Stomach (tissue), 4 donors: Measurements from ENCODE around the gene TRAK1.

Experiments used
- EP300 ChIP-seq: sonication (generic); formaldehyde crosslinking; IDR thresholded peaks from one replicate; pipeline ENCODE4 v1.6.1; 2017; ENCODE audit warnings: antibody characterized with exemption
- POLR2AphosphoS5 ChIP-seq, 3 donors: sonication (generic); formaldehyde crosslinking; IDR thresholded peaks; one replicate each; pipeline ENCODE4 v1.6.1; 2016; ENCODE audit warnings: antibody characterized with exemption in 3 of 3

GRCh38 chr3:42270561-42270960, 179.4 kb downstream of the TRAK1 start:
- TF ChIP-seq EP300 (no peak), POLR2AphosphoS5 (IDR thresholded peaks at IDR 0.05) (no peak)
